NCI-H510A treated with DMSO at 0.1 percent for 48 hours (cell line): ENCODE results near the gene DNAJB5.
A peak's percentile ranks its signal among the peaks of the same experiment; 100 is the strongest.

Source experiments
- DNase-seq: peaks from one replicate; lab custom pipeline; 2025; lab: John Stamatoyannopoulos, UW

Gene DNAJB5

GRCh38 chr9:34984049-34984448 lies 5.5 kb upstream of the DNAJB5 start:
- DNase-seq = no peak

- DNase-seq = peak; percentile 22
Observed at GRCh38 chr9:34985311-34985899, 4.1 kb upstream of the DNAJB5 start.

- no peak for DNase-seq
Observed at GRCh38 chr9:34986540-34987047, 3.0 kb upstream of the DNAJB5 start.

DNA sequence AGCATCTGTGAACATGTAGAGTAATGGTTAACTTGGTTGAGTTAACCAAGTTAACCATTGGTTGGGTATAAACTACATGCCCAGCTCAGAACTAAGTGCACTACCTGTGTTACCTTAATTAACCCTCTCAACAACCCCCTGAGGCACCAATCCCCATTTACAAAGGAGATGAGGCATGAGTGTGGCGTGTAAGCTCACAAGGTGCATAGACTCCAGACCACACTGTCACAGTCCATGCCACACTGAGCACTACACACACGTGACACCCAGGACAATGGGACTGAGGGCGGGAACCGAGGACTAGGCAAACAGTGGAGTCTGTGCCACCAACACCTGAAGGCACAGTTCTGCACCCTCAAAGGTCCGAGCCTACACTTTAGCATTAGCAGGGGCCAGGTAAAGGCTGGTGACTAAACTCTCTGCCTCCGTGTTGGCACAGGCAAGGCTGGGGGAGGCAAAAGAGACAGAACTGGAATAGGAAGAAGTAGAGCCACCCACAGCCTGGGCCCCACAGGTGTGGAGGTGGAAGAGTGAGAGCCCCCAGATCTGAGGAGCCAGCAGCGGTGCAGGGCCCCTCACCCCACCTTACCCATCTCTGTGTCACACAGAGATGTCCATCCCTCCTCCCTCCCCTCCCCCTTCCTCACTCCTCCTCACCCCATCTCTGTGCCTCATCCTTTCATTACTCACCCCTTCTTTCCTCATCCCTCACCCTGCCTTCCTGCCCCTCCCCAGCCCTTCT lies 2.2 kb upstream of the DNAJB5 start:
- peak; percentile 6 for DNase-seq

DNA sequence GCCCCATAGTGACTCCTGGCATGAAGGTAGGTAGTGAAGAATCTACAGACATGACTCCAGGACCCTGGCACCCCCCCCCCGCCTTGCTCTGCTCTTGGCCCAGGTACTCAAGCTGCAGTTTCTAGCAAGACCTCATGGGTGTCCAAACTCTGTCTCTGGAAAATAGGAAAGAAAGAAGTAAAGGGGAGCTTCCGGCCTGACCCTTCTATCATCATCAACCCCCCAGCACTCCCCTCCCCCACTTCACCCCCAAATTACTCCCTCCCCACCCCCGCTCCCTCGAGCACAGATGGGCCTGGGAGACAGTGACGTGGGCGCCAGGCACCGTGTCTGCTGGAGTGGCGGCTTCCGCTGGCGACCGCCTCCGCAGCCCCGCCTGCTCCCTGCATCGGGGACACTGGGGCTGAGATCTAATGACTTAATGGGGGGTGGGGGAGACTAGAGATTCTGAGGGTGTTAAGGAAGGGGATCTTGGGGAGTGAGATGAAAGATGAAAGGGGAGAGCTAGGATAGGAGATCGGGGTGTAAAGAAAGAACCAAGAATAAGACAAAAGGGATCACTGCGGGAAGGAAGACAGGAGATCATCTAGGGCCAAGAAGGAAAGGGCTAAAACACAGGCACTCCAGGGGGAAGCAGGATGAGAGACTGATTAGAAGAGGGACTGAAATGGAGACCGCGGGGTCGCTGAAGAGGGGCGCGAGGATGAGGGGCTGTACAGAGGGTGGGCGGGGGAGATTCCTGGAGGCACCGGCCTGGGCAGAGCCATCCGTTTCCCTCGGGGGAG lies 1.1 kb upstream of the DNAJB5 start:
- DNase-seq = peak; percentile 17

DNA sequence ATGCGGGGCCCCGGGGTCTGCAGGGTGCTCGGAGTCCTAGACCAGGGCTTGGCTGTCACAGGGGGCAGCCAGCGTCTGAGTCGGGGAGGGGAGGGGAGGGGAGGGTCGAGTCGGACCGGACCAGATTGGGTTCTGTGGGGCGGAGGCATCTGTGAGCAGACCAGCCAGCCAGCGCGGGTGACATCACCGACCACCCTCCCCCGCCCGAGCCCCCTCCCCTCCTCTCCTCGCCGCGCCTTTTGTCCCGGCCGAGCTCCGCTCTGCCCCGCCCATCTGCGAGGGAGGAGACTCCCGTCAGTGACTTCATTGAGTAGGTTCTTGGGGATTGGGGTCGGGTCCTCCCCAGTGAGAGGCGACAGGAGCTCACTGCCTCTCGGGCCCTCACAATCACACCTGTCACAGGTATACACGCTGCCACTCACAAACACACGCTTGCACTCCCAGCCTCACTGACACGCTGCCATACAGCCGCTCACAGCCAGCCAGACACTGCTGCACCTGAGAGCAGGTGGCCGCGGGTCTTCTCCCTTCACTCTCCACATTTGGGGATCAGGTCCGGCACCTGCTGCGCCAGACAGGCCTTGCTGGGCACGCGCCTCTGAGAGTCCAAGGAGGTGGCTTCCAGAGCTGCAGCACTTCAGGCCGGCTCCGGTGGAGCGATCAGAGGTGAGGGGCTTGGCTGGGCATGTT lies 546 bp downstream of the DNAJB5 start:
- no peak for DNase-seq

- no peak for DNase-seq
Observed at GRCh38 chr9:34990908-34991606, 1.5 kb downstream of the DNAJB5 start.

- no peak for DNase-seq
Observed at GRCh38 chr9:34991607-34992375, 2.2 kb downstream of the DNAJB5 start.

GRCh38 chr9:34992376-34992951 lies 2.9 kb downstream of the DNAJB5 start:
- DNase-seq = no peak

- no peak for DNase-seq
Observed at GRCh38 chr9:34993502-34994259, 4.1 kb downstream of the DNAJB5 start.

DNA sequence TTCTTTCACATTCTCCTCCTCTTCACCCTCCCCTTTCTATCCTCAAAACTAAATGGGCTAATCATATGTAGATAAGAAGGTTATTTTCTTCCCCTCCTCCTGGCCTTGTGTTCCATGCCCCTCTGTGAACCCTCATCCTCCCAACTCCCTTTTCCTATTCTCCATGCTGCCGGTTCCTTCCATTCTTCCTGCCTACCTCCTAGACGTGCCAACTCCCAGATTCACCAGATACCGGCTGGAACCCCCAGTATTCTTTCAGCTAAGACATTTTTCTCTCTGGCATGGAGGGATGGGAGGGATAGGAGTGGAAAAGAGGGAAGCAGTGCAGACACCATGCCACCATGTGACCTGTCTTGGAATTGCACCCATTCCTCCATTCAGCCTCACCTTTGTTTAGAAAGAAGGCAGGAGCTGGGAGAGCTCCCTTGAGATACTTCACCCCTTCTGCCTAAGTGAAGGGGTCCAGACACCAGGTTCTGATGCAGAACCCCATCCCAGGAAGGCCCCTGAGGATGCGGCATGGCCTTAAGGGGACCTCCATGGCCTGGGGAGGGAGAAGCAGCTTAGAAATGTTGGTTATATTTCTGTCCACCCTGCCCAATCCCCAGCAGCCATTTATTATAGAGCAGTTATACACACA lies 4.8 kb downstream of the DNAJB5 start:
- peak; percentile 56 for DNase-seq

DNA sequence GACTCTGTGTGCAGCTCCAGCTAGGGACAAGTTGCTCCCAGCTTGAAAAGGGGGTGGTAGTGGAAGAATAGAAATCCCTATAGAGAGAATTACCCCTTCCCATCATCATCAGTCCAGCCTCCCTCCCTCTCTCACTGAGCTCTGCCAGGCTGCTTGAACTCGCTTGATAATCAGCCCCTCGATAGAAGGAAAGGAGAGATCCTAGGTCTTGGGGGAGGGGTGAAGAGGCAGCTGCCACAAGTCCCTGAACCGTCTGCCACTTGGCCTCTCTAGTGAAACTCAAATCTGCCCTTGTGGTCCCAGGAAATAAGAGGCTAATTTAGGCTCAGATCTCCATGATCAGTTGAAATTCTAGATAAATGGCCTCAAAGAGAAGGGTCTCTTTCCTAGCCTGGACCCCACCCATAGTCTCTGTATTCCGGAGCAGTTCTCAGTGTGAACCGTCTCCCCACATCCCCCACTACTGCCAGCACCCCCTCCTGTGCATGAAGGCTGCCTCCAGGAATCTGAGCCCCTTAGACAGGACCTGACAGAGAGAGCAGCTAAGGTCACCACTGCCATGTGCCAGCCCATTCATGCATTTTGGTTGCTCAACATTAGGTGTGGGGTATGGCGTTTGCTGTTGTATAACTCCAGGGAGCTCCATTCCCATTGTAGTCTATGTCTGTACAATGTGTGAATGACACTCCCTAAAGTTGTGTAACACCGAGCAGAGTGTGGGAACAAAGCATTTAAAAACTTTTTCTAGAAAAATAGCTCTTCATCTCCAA lies 5.5 kb downstream of the DNAJB5 start:
- no peak for DNase-seq

DNA sequence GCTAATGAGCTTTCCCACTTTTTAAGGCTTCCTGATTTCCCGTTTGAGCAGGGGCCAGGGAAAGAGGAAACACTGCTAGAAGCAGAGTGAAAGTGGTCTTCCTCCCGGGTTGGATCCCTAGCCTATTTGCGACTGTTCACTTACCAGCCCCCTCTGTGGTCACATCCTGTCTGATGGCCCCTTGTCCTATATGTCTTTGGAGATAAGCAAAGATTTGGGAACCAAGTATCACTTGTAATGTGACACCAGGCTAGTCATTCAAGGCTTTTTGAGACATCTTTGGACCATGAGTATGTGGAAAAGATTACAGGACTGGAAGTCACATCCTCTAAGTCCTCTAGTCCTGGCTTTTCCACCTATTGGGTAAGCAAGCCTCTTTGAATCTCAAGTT lies 6.1 kb downstream of the DNAJB5 start:
- no peak for DNase-seq

- no peak for DNase-seq
Observed at GRCh38 chr9:34996181-34996904, 6.8 kb downstream of the DNAJB5 start.

GRCh38 chr9:34996905-34997279 lies 7.3 kb downstream of the DNAJB5 start:
- no peak for DNase-seq

DNA sequence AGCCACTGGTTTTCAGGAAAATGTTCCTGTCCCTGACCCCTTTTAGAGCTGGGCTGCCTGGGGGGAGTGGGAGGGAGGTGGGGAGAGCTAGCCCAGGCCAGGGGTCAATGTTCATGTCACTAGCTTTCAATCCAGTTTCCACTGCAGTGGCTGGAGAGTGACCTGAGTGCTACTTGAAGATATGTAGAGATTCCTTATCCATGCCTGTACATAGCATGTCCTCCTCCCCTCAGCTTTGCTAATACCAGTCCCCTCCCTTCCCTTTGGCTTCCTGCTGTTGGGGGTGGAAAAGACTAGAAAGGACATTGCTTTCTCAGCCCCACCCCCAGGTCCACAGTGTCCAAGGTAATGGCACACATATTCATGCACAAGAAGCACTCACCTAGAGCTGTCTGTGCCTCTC lies 7.8 kb downstream of the DNAJB5 start:
- DNase-seq = no peak

GRCh38 chr9:34998266-34998665 lies 8.7 kb downstream of the DNAJB5 start:
- DNase-seq = no peak

DNA sequence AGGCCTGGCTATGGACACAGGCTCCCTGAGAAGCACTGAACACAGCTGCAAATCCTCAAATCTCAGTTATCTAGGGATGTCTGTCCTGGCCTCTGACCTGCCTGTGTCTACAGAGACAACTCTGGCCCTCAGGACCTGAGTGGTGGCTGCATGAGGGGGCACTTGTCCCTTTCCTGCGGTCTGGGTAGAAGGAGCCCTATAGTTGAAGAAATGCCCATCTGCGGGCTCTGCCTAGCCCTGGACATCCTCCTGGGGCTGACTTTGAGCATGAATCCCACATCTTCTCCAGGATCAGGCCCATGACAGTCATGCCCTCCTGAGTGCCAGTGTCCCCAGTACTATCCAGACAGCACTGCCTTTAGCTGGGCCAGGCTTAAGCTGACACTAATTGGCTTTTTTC lies 10.0 kb downstream of the DNAJB5 start:
- no peak for DNase-seq
